HepG2 (cell line): ENCODE results near the gene ZSCAN23. TPM values are rescaled to one million over a fixed set of nuclear protein-coding genes. Genes with fewer than 3 reads are reported as not detected.

ENCODE experiments used
- ATM ChIP-seq: fragments of 450-650 bp; IDR thresholded peaks from 2 replicates; pipeline ENCODE4 v1.7.1; 2017; ENCODE audit warnings: mild to moderate bottlenecking, borderline replicate concordance
- DMAP1 ChIP-seq: IDR thresholded peaks from 2 replicates; pipeline ENCODE4 v1.6.1; 2016
- ESRRA ChIP-seq: sonication (generic); formaldehyde crosslinking; IDR thresholded peaks from 2 replicates; pipeline ENCODE4 v1.5.1; 2020; ENCODE audit warnings: mild to moderate bottlenecking, low read depth, missing genetic modification reagents
- FOXK2 ChIP-seq: fragments of 450-650 bp; IDR thresholded peaks from 2 replicates; pipeline ENCODE4 v1.6.1; 2016
- SNRNP70 ChIP-seq: fragments of 200-400 bp; formaldehyde crosslinking; IDR thresholded peaks from 2 replicates; pipeline ENCODE4 v1.6.1; 2017; ENCODE audit warnings: mild to moderate bottlenecking, low read depth, low read length, moderate library complexity
- ZNF20 ChIP-seq: sonication (generic); formaldehyde crosslinking; IDR thresholded peaks from 2 replicates; pipeline ENCODE4 v1.4.0; 2020; ENCODE audit warnings: mild to moderate bottlenecking, moderate library complexity, missing genetic modification reagents
- ZNF317 ChIP-seq: sonication (generic); formaldehyde crosslinking; IDR thresholded peaks from 2 replicates; pipeline ENCODE4 v1.5.0; 2020; ENCODE audit warnings: mild to moderate bottlenecking, missing genetic modification reagents
- ZNF567 ChIP-seq: sonication (generic); formaldehyde crosslinking; IDR thresholded peaks from 2 replicates; pipeline ENCODE4 v1.8.1; 2023; ENCODE audit warnings: mild to moderate bottlenecking, missing genetic modification reagents, borderline replicate concordance
- ZNF7 ChIP-seq: IDR thresholded peaks from 2 replicates; pipeline ENCODE4 v1.6.1; 2016; ENCODE audit warnings: missing biosample characterization, missing genetic modification reagents
- polyA plus RNA-seq, 8 experiments: library from polyadenylated mRNA; depleted of rRNA in 3 of 8; stranded (reverse) in 7 of 8; unstranded in 1 of 8; fragments of >200 nt; fragmentation: Illumina TruSeq in 4 of 8; extraction: Trizol in 4 of 8; gene quantifications; 2 replicates each; pipeline versions ENCODE4 v1.2.1 to v1.2.3, GENCODE V29; 2011 to 2016; ENCODE audit warnings: low read depth in 4 of 8, missing spikeins in 1 of 8, mixed read lengths in 1 of 8; ENCODE audit not compliant: insufficient read depth in 1 of 8
- total RNA-seq, 5 experiments: library from RNA; depleted of rRNA; stranded (reverse); fragments of >200 nt; fragmentation: Illumina TruSeq; extraction: Trizol; gene quantifications; 2 replicates each; pipeline ENCODE4 v1.2.3, GENCODE V29; 2016; ENCODE audit warnings: low read depth in 1 of 5
- TF ChIP-seq, protein P1 (sequence below): sonication (generic); formaldehyde crosslinking; IDR thresholded peaks from 2 replicates; pipeline ENCODE4 v1.9.0; 2021; ENCODE audit warnings: mild to moderate bottlenecking, missing genetic modification reagents
- TF ChIP-seq, protein P2 (sequence below), 2 experiments: sonication (generic) in 1 of 2; formaldehyde crosslinking in 1 of 2; IDR thresholded peaks; 2 replicates each; pipeline versions ENCODE4 v1.4.0 to v1.6.1; 2016 to 2020; ENCODE audit warnings: borderline replicate concordance in 1 of 2, low read depth in 1 of 2, mild to moderate bottlenecking in 1 of 2, missing genetic modification reagents in 1 of 2
- TF ChIP-seq, protein P3 (sequence below): sonication (generic); formaldehyde crosslinking; IDR thresholded peaks from 2 replicates; pipeline ENCODE4 v1.9.0; 2021; ENCODE audit warnings: missing genetic modification reagents, mild to moderate bottlenecking, borderline replicate concordance
- TF ChIP-seq, protein P4 (sequence below): sonication (generic); formaldehyde crosslinking; IDR thresholded peaks from 2 replicates; pipeline ENCODE4 v1.5.0; 2020; ENCODE audit warnings: missing genetic modification reagents
- TF ChIP-seq, protein P5 (sequence below): sonication (generic); formaldehyde crosslinking; IDR thresholded peaks from 2 replicates; pipeline ENCODE4 v1.4.0; 2020; ENCODE audit warnings: mild to moderate bottlenecking, missing genetic modification reagents

The ZSCAN23 gene
- total and polyA plus RNA-seq, 2 of the 13 experiments (the other 11 are each of a cell fraction or from before 2014, with no cell fraction given): 0.29 to 1.2 TPM

DNA sequence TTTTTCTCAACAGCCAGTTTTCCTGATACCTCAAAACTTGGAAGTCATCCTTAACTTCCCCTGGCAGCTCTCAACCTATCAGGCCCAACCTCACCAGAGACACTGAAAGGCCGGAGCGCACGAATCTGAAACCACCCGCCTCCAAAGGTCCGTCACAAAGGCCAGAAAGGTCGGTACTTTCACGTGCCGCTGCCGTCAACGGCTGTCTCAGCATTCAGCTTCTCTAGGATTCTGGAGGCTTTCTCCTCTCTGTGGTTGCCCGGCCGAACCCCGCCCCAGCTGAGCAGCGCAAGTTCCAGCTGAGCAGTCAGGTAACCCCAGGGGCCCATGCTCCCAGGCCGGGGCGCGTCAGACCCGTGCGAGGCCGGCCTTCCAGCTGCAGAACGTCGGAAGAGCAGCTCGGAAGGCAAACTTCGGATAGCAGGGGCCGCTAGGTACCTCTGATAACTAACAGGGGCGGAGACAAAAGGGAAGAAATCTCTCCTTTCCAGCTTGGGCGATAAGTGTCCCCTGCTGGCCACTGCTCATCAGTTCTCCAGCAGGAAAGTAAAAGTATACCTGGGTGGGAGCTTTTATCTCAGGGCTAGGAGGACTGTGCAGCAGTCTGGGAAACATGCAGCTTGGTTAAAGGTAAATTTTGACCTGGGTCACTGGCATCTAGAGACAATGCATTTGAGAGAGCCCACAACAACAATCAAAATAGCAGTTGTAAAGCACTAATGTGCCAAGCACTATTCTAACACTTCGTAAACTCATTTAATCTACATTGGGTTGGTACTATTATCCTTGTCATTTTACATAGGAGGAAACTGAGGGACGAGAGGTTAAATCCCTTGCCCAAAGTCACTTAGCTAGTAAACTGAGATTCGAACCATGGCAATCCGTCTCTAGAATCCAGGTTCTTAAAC, 59.8 kb downstream of the ZSCAN23 start (continued):
- TF ChIP-seq, protein P1, sequence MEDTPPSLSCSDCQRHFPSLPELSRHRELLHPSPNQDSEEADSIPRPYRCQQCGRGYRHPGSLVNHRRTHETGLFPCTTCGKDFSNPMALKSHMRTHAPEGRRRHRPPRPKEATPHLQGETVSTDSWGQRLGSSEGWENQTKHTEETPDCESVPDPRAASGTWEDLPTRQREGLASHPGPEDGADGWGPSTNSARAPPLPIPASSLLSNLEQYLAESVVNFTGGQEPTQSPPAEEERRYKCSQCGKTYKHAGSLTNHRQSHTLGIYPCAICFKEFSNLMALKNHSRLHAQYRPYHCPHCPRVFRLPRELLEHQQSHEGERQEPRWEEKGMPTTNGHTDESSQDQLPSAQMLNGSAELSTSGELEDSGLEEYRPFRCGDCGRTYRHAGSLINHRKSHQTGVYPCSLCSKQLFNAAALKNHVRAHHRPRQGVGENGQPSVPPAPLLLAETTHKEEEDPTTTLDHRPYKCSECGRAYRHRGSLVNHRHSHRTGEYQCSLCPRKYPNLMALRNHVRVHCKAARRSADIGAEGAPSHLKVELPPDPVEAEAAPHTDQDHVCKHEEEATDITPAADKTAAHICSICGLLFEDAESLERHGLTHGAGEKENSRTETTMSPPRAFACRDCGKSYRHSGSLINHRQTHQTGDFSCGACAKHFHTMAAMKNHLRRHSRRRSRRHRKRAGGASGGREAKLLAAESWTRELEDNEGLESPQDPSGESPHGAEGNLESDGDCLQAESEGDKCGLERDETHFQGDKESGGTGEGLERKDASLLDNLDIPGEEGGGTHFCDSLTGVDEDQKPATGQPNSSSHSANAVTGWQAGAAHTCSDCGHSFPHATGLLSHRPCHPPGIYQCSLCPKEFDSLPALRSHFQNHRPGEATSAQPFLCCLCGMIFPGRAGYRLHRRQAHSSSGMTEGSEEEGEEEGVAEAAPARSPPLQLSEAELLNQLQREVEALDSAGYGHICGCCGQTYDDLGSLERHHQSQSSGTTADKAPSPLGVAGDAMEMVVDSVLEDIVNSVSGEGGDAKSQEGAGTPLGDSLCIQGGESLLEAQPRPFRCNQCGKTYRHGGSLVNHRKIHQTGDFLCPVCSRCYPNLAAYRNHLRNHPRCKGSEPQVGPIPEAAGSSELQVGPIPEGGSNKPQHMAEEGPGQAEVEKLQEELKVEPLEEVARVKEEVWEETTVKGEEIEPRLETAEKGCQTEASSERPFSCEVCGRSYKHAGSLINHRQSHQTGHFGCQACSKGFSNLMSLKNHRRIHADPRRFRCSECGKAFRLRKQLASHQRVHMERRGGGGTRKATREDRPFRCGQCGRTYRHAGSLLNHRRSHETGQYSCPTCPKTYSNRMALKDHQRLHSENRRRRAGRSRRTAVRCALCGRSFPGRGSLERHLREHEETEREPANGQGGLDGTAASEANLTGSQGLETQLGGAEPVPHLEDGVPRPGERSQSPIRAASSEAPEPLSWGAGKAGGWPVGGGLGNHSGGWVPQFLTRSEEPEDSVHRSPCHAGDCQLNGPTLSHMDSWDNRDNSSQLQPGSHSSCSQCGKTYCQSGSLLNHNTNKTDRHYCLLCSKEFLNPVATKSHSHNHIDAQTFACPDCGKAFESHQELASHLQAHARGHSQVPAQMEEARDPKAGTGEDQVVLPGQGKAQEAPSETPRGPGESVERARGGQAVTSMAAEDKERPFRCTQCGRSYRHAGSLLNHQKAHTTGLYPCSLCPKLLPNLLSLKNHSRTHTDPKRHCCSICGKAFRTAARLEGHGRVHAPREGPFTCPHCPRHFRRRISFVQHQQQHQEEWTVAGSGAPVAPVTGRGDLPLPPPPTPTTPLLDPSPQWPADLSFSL (CRISPR knock-in tag): no peak
- TF ChIP-seq ZNF7 (CRISPR knock-in tag) (no peak), ZNF567 (peak; percentile 83; the same call in 1 of the 2 replicates), SNRNP70 (no peak), ZNF317 (CRISPR knock-in tag) (peak; percentile 70; the same call in 1 of the 2 replicates), ATM (no peak), DMAP1 (CRISPR knock-in tag) (peak; percentile 97), ZNF20 (CRISPR knock-in tag) (no peak), ESRRA (CRISPR knock-in tag) (peak; percentile 62; the same call in 1 of the 2 replicates), FOXK2 (no peak)
- TF ChIP-seq, protein P2, sequence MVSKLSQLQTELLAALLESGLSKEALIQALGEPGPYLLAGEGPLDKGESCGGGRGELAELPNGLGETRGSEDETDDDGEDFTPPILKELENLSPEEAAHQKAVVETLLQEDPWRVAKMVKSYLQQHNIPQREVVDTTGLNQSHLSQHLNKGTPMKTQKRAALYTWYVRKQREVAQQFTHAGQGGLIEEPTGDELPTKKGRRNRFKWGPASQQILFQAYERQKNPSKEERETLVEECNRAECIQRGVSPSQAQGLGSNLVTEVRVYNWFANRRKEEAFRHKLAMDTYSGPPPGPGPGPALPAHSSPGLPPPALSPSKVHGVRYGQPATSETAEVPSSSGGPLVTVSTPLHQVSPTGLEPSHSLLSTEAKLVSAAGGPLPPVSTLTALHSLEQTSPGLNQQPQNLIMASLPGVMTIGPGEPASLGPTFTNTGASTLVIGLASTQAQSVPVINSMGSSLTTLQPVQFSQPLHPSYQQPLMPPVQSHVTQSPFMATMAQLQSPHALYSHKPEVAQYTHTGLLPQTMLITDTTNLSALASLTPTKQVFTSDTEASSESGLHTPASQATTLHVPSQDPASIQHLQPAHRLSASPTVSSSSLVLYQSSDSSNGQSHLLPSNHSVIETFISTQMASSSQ (IDR thresholded peaks at IDR 0.05; ENCODE audit: low read depth): no peak
- TF ChIP-seq, protein P2 (CRISPR knock-in tag; IDR thresholded peaks at IDR 0.05; ENCODE audit: borderline replicate concordance): no peak; the same call in none of the 2 replicates
- TF ChIP-seq, protein P3, sequence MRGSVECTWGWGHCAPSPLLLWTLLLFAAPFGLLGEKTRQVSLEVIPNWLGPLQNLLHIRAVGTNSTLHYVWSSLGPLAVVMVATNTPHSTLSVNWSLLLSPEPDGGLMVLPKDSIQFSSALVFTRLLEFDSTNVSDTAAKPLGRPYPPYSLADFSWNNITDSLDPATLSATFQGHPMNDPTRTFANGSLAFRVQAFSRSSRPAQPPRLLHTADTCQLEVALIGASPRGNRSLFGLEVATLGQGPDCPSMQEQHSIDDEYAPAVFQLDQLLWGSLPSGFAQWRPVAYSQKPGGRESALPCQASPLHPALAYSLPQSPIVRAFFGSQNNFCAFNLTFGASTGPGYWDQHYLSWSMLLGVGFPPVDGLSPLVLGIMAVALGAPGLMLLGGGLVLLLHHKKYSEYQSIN (CRISPR knock-in tag): no peak
- TF ChIP-seq, protein P4, sequence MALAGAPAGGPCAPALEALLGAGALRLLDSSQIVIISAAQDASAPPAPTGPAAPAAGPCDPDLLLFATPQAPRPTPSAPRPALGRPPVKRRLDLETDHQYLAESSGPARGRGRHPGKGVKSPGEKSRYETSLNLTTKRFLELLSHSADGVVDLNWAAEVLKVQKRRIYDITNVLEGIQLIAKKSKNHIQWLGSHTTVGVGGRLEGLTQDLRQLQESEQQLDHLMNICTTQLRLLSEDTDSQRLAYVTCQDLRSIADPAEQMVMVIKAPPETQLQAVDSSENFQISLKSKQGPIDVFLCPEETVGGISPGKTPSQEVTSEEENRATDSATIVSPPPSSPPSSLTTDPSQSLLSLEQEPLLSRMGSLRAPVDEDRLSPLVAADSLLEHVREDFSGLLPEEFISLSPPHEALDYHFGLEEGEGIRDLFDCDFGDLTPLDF (CRISPR knock-in tag): no peak
- TF ChIP-seq, protein P5, sequence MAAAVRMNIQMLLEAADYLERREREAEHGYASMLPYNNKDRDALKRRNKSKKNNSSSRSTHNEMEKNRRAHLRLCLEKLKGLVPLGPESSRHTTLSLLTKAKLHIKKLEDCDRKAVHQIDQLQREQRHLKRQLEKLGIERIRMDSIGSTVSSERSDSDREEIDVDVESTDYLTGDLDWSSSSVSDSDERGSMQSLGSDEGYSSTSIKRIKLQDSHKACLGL (CRISPR knock-in tag): peak; percentile 90
